ENCODE results near the gene EHBP1L1. TPM values are rescaled to one million over a fixed set of nuclear protein-coding genes. Genes with fewer than 3 reads are reported as not detected.
A peak's percentile ranks its signal among the peaks of the same experiment; 100 is the strongest.

EHBP1L1 gene
- total RNA-seq, 6 donors from 2014 or later = 70.4 to 220 (median 133) TPM

DNA sequence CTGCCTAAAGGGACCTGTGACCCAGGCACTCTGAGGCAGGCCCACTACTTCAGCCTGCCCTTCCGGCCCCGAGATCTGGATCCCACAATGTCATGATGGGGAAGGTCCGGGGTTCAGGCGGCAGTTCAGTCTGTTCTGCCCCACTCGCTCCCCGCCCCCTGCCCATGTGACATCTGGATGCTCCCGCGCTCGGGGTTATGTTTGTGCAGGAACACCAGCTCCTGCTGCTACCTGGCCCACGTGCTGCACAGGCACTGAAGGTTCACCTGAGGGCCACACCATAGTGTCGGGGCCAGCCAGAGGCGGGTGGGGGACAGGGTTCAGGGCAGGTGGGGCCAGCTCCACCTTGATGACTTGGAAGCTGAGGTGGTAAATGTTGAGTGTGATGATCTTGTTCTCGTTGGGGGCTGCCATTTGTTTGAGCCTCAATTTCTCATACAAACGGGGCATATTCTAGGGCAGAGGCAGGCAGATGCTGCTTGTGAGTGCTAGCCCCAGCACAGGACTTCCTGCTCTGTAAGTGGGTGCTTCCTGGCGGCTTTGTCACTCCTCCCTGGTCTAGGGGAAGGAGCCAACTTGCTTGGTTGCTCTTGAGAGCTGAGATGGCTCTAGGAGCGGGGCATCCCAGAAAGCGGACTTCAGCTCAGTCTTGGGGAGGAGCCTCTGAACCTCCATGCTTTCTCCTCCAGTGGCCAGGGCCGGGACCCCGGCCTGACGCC lies 57.7 kb downstream of the EHBP1L1 start:
- no peak for ATAC-seq (ENCODE audit: low FRiP score in 2 of 2)
- TF ChIP-seq POLR2AphosphoS5 (IDR thresholded peaks at IDR 0.05) (no peak), POLR2A (IDR thresholded peaks at IDR 0.05) (no peak), EP300 (IDR thresholded peaks at IDR 0.05) (no peak)
- TF ChIP-seq, protein P1, sequence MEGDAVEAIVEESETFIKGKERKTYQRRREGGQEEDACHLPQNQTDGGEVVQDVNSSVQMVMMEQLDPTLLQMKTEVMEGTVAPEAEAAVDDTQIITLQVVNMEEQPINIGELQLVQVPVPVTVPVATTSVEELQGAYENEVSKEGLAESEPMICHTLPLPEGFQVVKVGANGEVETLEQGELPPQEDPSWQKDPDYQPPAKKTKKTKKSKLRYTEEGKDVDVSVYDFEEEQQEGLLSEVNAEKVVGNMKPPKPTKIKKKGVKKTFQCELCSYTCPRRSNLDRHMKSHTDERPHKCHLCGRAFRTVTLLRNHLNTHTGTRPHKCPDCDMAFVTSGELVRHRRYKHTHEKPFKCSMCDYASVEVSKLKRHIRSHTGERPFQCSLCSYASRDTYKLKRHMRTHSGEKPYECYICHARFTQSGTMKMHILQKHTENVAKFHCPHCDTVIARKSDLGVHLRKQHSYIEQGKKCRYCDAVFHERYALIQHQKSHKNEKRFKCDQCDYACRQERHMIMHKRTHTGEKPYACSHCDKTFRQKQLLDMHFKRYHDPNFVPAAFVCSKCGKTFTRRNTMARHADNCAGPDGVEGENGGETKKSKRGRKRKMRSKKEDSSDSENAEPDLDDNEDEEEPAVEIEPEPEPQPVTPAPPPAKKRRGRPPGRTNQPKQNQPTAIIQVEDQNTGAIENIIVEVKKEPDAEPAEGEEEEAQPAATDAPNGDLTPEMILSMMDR (IDR thresholded peaks at IDR 0.05) = no peak

DNA sequence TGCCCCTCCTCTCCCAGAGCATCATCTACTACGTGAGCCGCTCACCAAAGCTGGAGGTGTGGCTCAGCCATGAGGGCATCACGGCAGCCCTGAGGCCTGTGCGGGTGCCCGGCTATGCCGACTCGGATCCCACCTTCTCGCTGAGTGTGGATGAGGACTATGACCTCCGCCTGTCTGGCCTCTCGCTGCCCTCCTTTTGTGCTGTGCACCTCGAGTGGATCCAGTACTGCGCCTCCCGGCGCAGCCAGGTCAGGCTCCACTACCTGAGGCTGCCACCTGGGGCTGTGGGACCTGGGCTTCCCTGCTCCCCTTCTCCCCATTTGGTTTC lies 58.2 kb downstream of the EHBP1L1 start:
- TF ChIP-seq POLR2A (IDR thresholded peaks at IDR 0.05) = no peak
- TF ChIP-seq POLR2AphosphoS5 (IDR thresholded peaks at IDR 0.05) = no peak
- TF ChIP-seq, protein P1 (IDR thresholded peaks at IDR 0.05) = no peak
- no peak for TF ChIP-seq EP300 (IDR thresholded peaks at IDR 0.05)

More for the DNA sequence above, 57.7 kb downstream of the EHBP1L1 start:
- Histone ChIP-seq H3K9me3 (no peaks in the 10 kb centered on the region), H3K4me3 (no peak overlapping the region), H3K4me1 (peaks cover 9 to 19% (median 12%) of the 10 kb centered on the region in 4 donors), H3K27me3 (no peaks in the 10 kb centered on the region), H3K36me3 (peaks cover 42 to 82% (median 72%) of the 10 kb centered on the region in 4 donors), H3K27ac (no peak overlapping the region)
- WGBS, 2 donors = 79 to 81% methylated on average over 9 to 18 of the region's 20 CpGs
- peak in 1 of 2 donors; percentile 48 for DNase-seq

DNA sequence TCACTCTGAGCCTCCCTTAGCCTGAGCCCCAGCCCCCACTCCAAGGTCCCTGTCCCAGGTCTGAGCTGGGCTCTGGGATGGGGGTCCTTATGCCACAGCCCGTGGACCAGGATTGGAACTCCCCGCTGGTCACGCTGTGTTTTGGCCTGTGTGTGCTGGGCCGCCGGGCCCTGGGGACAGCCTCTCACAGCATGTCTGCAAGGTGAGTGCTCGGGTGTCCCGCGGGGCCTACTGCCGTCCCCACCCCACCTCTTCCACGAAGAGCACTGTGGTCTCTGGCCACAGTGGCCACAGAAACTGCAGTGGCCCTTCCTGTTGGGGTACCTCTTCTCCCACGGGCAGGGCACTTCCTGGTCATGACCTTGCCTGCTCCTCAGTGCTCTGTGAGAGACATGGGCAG lies 58.6 kb downstream of the EHBP1L1 start:
- peak in 1 of 2 donors; percentile 80 for DNase-seq
- no peak overlapping the region for H3K4me3 ChIP-seq
- peaks cover 17 to 28% (median 21%) of the 10 kb centered on the region in 4 donors for H3K4me1 ChIP-seq
- H3K9me3 ChIP-seq = no peaks in the 10 kb centered on the region
- no peak for TF ChIP-seq EP300 (IDR thresholded peaks at IDR 0.05)
- TF ChIP-seq POLR2A (IDR thresholded peaks at IDR 0.05) = no peak
- TF ChIP-seq, protein P1 (IDR thresholded peaks at IDR 0.05) = no peak
- no peak for TF ChIP-seq POLR2AphosphoS5 (IDR thresholded peaks at IDR 0.05)
- H3K27me3 ChIP-seq = no peaks in the 10 kb centered on the region
- ATAC-seq (ENCODE audit: low FRiP score in 2 of 2) = no peak
- 96 to 98% methylated on average over 8 to 10 of the region's 11 CpGs for whole genome bisulfite sequencing, 2 donors
- H3K27ac ChIP-seq = no peak overlapping the region
- peaks cover 33 to 74% (median 63%) of the 10 kb centered on the region in 4 donors for H3K36me3 ChIP-seq

More for the DNA sequence above, 58.2 kb downstream of the EHBP1L1 start:
- ATAC-seq (ENCODE audit: low FRiP score in 2 of 2) (no peak), DNase-seq (peak in 1 of 2 donors; percentile 66)
- Histone ChIP-seq H3K27ac (no peak overlapping the region), H3K4me1 (peaks cover 13 to 24% (median 18%) of the 10 kb centered on the region in 4 donors), H3K27me3 (no peaks in the 10 kb centered on the region), H3K36me3 (peaks cover 37 to 77% (median 66%) of the 10 kb centered on the region in 4 donors), H3K4me3 (no peak overlapping the region), H3K9me3 (no peaks in the 10 kb centered on the region)
- WGBS, 2 donors = 88 to 95% methylated on average over 11 to 13 of the region's 14 CpGs

DNA sequence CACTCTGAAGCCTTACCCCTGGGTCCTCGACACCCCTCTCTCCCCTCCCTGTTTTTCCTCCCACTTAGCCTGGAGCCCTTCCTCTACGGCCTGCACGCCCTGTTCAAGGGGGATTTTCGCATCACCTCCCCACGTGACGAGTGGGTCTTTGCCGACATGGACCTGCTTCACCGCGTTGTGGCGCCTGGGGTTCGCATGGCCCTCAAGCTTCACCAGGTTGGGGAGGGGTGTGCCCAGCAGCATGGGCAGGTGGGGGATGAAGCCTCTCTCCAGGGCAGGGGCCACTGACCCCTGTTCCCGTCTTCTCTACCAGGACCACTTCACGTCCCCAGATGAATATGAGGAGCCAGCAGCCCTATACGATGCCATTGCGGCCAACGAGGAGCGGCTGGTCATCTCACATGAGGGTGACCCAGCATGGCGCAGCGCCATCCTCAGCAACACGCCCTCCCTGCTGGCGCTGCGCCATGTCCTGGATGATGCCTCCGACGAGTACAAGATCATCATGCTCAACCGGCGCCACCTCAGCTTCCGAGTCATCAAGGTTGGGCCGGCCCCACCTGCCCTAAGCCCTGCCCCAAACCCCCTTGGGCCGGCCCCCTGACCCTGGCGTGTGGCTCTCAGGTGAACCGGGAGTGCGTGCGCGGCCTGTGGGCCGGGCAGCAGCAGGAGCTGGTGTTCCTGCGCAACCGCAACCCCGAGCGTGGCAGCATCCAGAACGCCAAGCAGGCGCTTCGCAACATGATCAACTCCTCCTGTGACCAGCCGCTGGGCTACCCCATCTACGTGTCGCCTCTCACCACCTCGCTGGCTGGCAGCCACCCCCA lies 59.3 kb downstream of the EHBP1L1 start:
- DNase-seq = peak in 1 of 2 donors; percentile 76
- Histone ChIP-seq H3K36me3 (peaks cover 26 to 67% (median 56%) of the 10 kb centered on the region in 4 donors), H3K4me3 (no peak overlapping the region), H3K4me1 (peaks cover 23 to 35% (median 28%) of the 10 kb centered on the region in 4 donors), H3K9me3 (no peaks in the 10 kb centered on the region), H3K27me3 (no peaks in the 10 kb centered on the region), H3K27ac (peak overlapping the region in 1 of 4 donors; percentile 3)
- 95 to 97% methylated on average over 23 to 45 of the region's 46 CpGs for whole genome bisulfite sequencing, 2 donors
- no peak for TF ChIP-seq EP300 (IDR thresholded peaks at IDR 0.05)
- TF ChIP-seq, protein P1 (IDR thresholded peaks at IDR 0.05) = no peak
- TF ChIP-seq POLR2A (IDR thresholded peaks at IDR 0.05) = no peak
- TF ChIP-seq POLR2AphosphoS5 (IDR thresholded peaks at IDR 0.05) = no peak
- no peak for ATAC-seq (ENCODE audit: low FRiP score in 2 of 2)
